OCI-LY1 (cell line): Measurements from ENCODE around the gene HCN4.

Source experiments
- H2AFZ ChIP-seq: fragments of 200-600 bp; sonication (generic), shearing (Covaris generic); 2 replicates; pipeline ENCODE4 v1.6.0; 2014; ENCODE audit warnings: antibody characterized with exemption, mild to moderate bottlenecking, low read length
- H3F3A ChIP-seq: fragments of 200-600 bp; sonication (generic), shearing (Covaris generic); 2 replicates; pipeline ENCODE4 v1.6.0; 2014; ENCODE audit warnings: mild to moderate bottlenecking, antibody characterized with exemption, low read length, moderate library complexity; ENCODE audit not compliant: insufficient read depth
- H3K27ac ChIP-seq: fragments of 200-600 bp; sonication (generic); 2 replicates; pipeline ENCODE4 v1.5.1; 2014; ENCODE audit warnings: low read length, mixed run types, mild to moderate bottlenecking, low read depth; ENCODE audit not compliant: poor library complexity, severe bottlenecking
- H3K27me3 ChIP-seq: fragments of 200-600 bp; sonication (generic); 2 replicates; pipeline ENCODE4 v1.6.0; 2014; ENCODE audit warnings: antibody characterized with exemption, mild to moderate bottlenecking, low read length, moderate library complexity; ENCODE audit not compliant: insufficient read depth
- H3K36me3 ChIP-seq: fragments of 200-600 bp; sonication (generic); 2 replicates; pipeline ENCODE4 v1.6.1; 2014; ENCODE audit warnings: mild to moderate bottlenecking, antibody characterized with exemption, low read length, moderate library complexity, mixed read lengths; ENCODE audit not compliant: insufficient read depth
- H3K4me1 ChIP-seq: fragments of 200-600 bp; sonication (generic); 2 replicates; pipeline ENCODE4 v1.5.1; 2014; ENCODE audit warnings: mild to moderate bottlenecking, low read length, moderate library complexity; ENCODE audit not compliant: insufficient read depth, severe bottlenecking
- H3K4me2 ChIP-seq: fragments of 200-600 bp; sonication (generic), shearing (Covaris generic); 2 replicates; pipeline ENCODE4 v1.6.1; 2014; ENCODE audit warnings: low read length
- H3K4me3 ChIP-seq: fragments of 200-600 bp; sonication (generic); 2 replicates; pipeline ENCODE4 v1.5.1; 2014; ENCODE audit warnings: low read length, low read depth, mild to moderate bottlenecking, mixed read lengths; ENCODE audit not compliant: poor library complexity, severe bottlenecking
- H3K79me2 ChIP-seq: fragments of 200-600 bp; shearing (Covaris generic); 2 replicates; pipeline ENCODE4 v1.6.1; 2016; ENCODE audit warnings: mixed run types, low read length, mixed read lengths; ENCODE audit not compliant: insufficient read depth
- H3K9ac ChIP-seq: fragments of 200-600 bp; sonication (generic), shearing (Covaris generic); 2 replicates; pipeline ENCODE4 v1.6.1; 2014; ENCODE audit warnings: mild to moderate bottlenecking, low read length, mixed read lengths
- H3K9me2 ChIP-seq: fragments of 200-600 bp; sonication (generic), shearing (Covaris generic); 2 replicates; pipeline ENCODE4 v1.6.1; 2014; ENCODE audit warnings: low read depth, mild to moderate bottlenecking, low read length, mixed read lengths
- H3K9me3 ChIP-seq: fragments of 200-600 bp; shearing (Covaris generic); 2 replicates; pipeline ENCODE4 v1.6.1; 2014; ENCODE audit warnings: low read length, mixed read lengths
- H4K20me1 ChIP-seq: fragments of 200-600 bp; sonication (generic), shearing (Covaris generic); 2 replicates; pipeline ENCODE4 v1.6.0; 2016; ENCODE audit warnings: mild to moderate bottlenecking, low read length; ENCODE audit not compliant: insufficient read depth
- CTCF ChIP-seq: fragments of 200-600 bp; sonication (generic), shearing (Covaris generic); IDR thresholded peaks from 2 replicates; pipeline ENCODE4 v1.5.1; 2017; ENCODE audit warnings: mild to moderate bottlenecking, antibody characterized with exemption, low read length, moderate library complexity, mixed read lengths
- EZH2 ChIP-seq: fragments of 200-600 bp; sonication (generic), shearing (Covaris generic); IDR thresholded peaks from 2 replicates; pipeline ENCODE4 v1.8.0; 2017; ENCODE audit warnings: borderline replicate concordance, mixed run types, mild to moderate bottlenecking, antibody characterized with exemption, low read length, moderate library complexity, mixed read lengths

HCN4 gene

GRCh38 chr15:73357999-73358665, 10.6 kb downstream of the HCN4 start:
- H3K4me2 ChIP-seq, result no peak overlapping the region
- H3K79me2 ChIP-seq, result no peaks in the 10 kb centered on the region
- no peaks in the 10 kb centered on the region for H3K9me3 ChIP-seq
- H3K27ac ChIP-seq, result no peak overlapping the region
- H4K20me1 ChIP-seq, result no peaks in the 10 kb centered on the region
- no peaks in the 10 kb centered on the region; the same call in 1 of the 2 replicates for H3K27me3 ChIP-seq
- TF ChIP-seq CTCF, result no peak
- no peak for TF ChIP-seq EZH2
- H3K36me3 ChIP-seq, result no peaks in the 10 kb centered on the region
- no peaks in the 10 kb centered on the region for H3K9me2 ChIP-seq
- no peak overlapping the region for H3K9ac ChIP-seq
- no peak overlapping the region for H2AFZ ChIP-seq
- no peak overlapping the region for H3K4me3 ChIP-seq
- H3K4me1 ChIP-seq, result no peaks in the 10 kb centered on the region
- H3F3A ChIP-seq, result no peaks in the 10 kb centered on the region

- no peak overlapping the region for H3K4me2 ChIP-seq
- TF ChIP-seq EZH2 (no peak), CTCF (no peak)
- no peaks in the 10 kb centered on the region for H4K20me1 ChIP-seq
- H3K27ac ChIP-seq, result no peak overlapping the region
- no peaks in the 10 kb centered on the region for H3K36me3 ChIP-seq
- H3K4me1 ChIP-seq, result no peaks in the 10 kb centered on the region
- H2AFZ ChIP-seq, result no peak overlapping the region
- no peaks in the 10 kb centered on the region; the same call in 1 of the 2 replicates for H3K27me3 ChIP-seq
- no peaks in the 10 kb centered on the region for H3K9me2 ChIP-seq
- no peaks in the 10 kb centered on the region for H3F3A ChIP-seq
- H3K4me3 ChIP-seq, result no peak overlapping the region
- H3K79me2 ChIP-seq, result no peaks in the 10 kb centered on the region
- H3K9ac ChIP-seq, result no peak overlapping the region
- H3K9me3 ChIP-seq, result no peaks in the 10 kb centered on the region
These were observed 13.0 kb downstream of the HCN4 start for GRCh38 chr15:73355612-73356265.

GRCh38 chr15:73354241-73354640, 14.5 kb downstream of the HCN4 start:
- Histone ChIP-seq H3K9me2 (no peaks in the 10 kb centered on the region), H3K27ac (no peak overlapping the region), H4K20me1 (no peaks in the 10 kb centered on the region), H3K4me3 (no peak overlapping the region), H3F3A (no peaks in the 10 kb centered on the region), H3K36me3 (no peaks in the 10 kb centered on the region), H3K4me1 (no peaks in the 10 kb centered on the region), H3K27me3 (no peaks in the 10 kb centered on the region; the same call in 1 of the 2 replicates), H2AFZ (no peak overlapping the region), H3K79me2 (no peaks in the 10 kb centered on the region), H3K9me3 (no peaks in the 10 kb centered on the region), H3K4me2 (no peak overlapping the region), H3K9ac (no peak overlapping the region)
- TF ChIP-seq CTCF (no peak), EZH2 (no peak)
